Neural cell (in vitro differentiated cells): Measurements from ENCODE around the gene KXD1. TPM values are rescaled to one million over a fixed set of nuclear protein-coding genes. Genes with fewer than 3 reads are reported as not detected.
A peak's percentile ranks its signal among the peaks of the same experiment; 100 is the strongest.

Experiments
- H2AFZ ChIP-seq: fragments of 200-600, 300-800 bp; sonication (generic), shearing (Covaris generic); 2 replicates; pipeline ENCODE4 v1.6.0; 2014; ENCODE audit warnings: low read depth, mild to moderate bottlenecking, antibody characterized with exemption, low read length, moderate library complexity
- H3F3A ChIP-seq: fragments of 200-600 bp; shearing (Covaris generic); 2 replicates; pipeline ENCODE4 v1.6.1; 2016; ENCODE audit warnings: mild to moderate bottlenecking, moderate library complexity, mixed read lengths, antibody characterized with exemption, low read length; ENCODE audit not compliant: insufficient read depth, poor library complexity, severe bottlenecking
- H3K27ac ChIP-seq: fragments of 200-600, 300-800 bp; sonication (generic), shearing (Covaris generic); 2 replicates; pipeline ENCODE4 v1.5.1; 2014; ENCODE audit warnings: mild to moderate bottlenecking, low read length, moderate library complexity
- H3K27me3 ChIP-seq: fragments of 300-800, 200-600 bp; sonication (generic), shearing (Covaris generic); 2 replicates; pipeline ENCODE4 v1.6.0; 2014; ENCODE audit warnings: mild to moderate bottlenecking, low read depth, low read length, moderate library complexity; ENCODE audit not compliant: insufficient read depth
- H3K36me3 ChIP-seq: fragments of 300-800, 200-600 bp; sonication (generic), shearing (Covaris generic); 2 replicates; pipeline ENCODE4 v1.5.1; 2014; ENCODE audit warnings: mild to moderate bottlenecking, antibody characterized with exemption, low read length, moderate library complexity; ENCODE audit not compliant: insufficient read depth
- H3K4me2 ChIP-seq: fragments of 300-800, 200-600 bp; sonication (generic), shearing (Covaris generic); 2 replicates; pipeline ENCODE4 v1.6.0; 2014; ENCODE audit warnings: mild to moderate bottlenecking, low read length
- H3K4me3 ChIP-seq: fragments of 300-800, 200-600 bp; sonication (generic), shearing (Covaris generic); 2 replicates; pipeline ENCODE4 v1.5.1; 2014; ENCODE audit warnings: mild to moderate bottlenecking, low read length, moderate library complexity
- H3K79me2 ChIP-seq: fragments of 200-600 bp; shearing (Covaris generic); replicated peaks from 2 replicates; pipeline ENCODE4 v1.6.0; 2014; ENCODE audit warnings: mild to moderate bottlenecking, low read length, moderate library complexity; ENCODE audit not compliant: insufficient read depth
- H3K9ac ChIP-seq: fragments of 300-800, 200-600 bp; sonication (generic), shearing (Covaris generic); 2 replicates; pipeline ENCODE4 v1.6.1; 2016; ENCODE audit warnings: mild to moderate bottlenecking, low read length, mixed read lengths
- H3K9me2 ChIP-seq: fragments of 200-600 bp; shearing (Covaris generic); 2 replicates; pipeline ENCODE4 v1.6.1; 2016; ENCODE audit warnings: mild to moderate bottlenecking, low read length, mixed read lengths; ENCODE audit not compliant: insufficient read depth
- H3K9me3 ChIP-seq: fragments of 200-600, 300-800 bp; sonication (generic), shearing (Covaris generic); 2 replicates; pipeline ENCODE4 v1.6.1; 2016; ENCODE audit warnings: mild to moderate bottlenecking, mixed run types, low read length, moderate library complexity, mixed read lengths
- H4K20me1 ChIP-seq: fragments of 200-600 bp; shearing (Covaris generic); 2 replicates; pipeline ENCODE4 v1.6.1; 2016; ENCODE audit warnings: mild to moderate bottlenecking, mixed run types; ENCODE audit not compliant: insufficient read depth
- EP300 ChIP-seq: fragments of 450-650 bp; conservative IDR thresholded peaks from 2 replicates; pipeline ENCODE4 v1.6.1; 2014; ENCODE audit warnings: antibody characterized with exemption, mild to moderate bottlenecking, moderate library complexity; ENCODE audit not compliant: poor library complexity, severe bottlenecking
- EZH2 ChIP-seq: fragments of 200-600, 300-800 bp; shearing (Covaris generic), sonication (generic); IDR thresholded peaks from 2 replicates; pipeline ENCODE4 v1.6.1; 2014; ENCODE audit warnings: antibody characterized with exemption, low read length, borderline replicate concordance, mild to moderate bottlenecking; ENCODE audit not compliant: insufficient read depth, poor library complexity, severe bottlenecking
- MXI1 ChIP-seq: fragments of 450-650 bp; conservative IDR thresholded peaks from 2 replicates; pipeline ENCODE4 v1.6.1; 2014; ENCODE audit warnings: antibody characterized with exemption, mild to moderate bottlenecking; ENCODE audit not compliant: poor library complexity, severe bottlenecking
- POLR2AphosphoS5 ChIP-seq: IDR thresholded peaks from 2 replicates; pipeline ENCODE4 v1.6.1; 2012
- RAD21 ChIP-seq: fragments of 450-650 bp; conservative IDR thresholded peaks from 2 replicates; pipeline ENCODE4 v1.6.1; 2014; ENCODE audit warnings: antibody characterized with exemption, mild to moderate bottlenecking, moderate library complexity
- SMC3 ChIP-seq: fragments of 450-650 bp; conservative IDR thresholded peaks from 2 replicates; pipeline ENCODE4 v1.6.1; 2014; ENCODE audit warnings: antibody characterized with exemption, mild to moderate bottlenecking, moderate library complexity; ENCODE audit not compliant: poor library complexity
- TAF1 ChIP-seq: IDR thresholded peaks from 2 replicates; pipeline ENCODE4 v1.6.1; 2012; ENCODE audit warnings: low read depth
- polyA plus RNA-seq: library from polyadenylated mRNA; depleted of rRNA; stranded (reverse); fragments of >200 nt; gene quantifications from 2 replicates; pipeline ENCODE4 v1.2.3, GENCODE V29; 2014
- TF ChIP-seq, protein P1 (sequence below): fragments of 450-650 bp; IDR thresholded peaks from 2 replicates; pipeline ENCODE4 v1.5.1; 2014; ENCODE audit warnings: antibody characterized with exemption, mild to moderate bottlenecking, moderate library complexity; ENCODE audit not compliant: poor library complexity, severe bottlenecking
- TF ChIP-seq, protein P2 (sequence below): IDR thresholded peaks from 2 replicates; pipeline ENCODE4 v1.6.1; 2012; ENCODE audit warnings: borderline replicate concordance

Gene KXD1
- polyA plus RNA-seq, 1 donor from 2014 or later, result 55.8 TPM

DNA sequence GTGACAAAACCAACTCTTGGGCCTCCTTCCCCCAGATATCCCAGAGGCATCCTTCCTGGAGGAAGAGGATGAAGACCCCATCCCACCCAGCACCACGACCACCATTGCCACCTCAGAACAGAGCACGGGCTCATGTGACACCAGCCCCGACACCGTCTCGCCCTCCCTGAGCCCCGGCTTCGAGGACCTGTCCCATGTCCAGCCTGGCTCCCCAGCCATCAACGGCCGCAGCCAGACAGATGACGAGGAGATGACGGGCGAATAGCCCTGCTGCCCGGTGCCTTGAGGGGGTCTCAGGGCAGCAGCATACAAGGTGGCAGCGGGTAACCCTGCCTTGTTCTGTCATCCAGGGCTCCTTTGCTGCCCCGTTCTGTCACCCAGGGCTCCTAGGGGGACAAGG, 10.7 kb downstream of the KXD1 start:
- no peak overlapping the region for H3K9ac ChIP-seq
- H3K4me3 ChIP-seq, result no peak overlapping the region
- no peak overlapping the region for H3K4me2 ChIP-seq
- no peaks in the 10 kb centered on the region for H3K36me3 ChIP-seq
- H3K9me2 ChIP-seq, result no peaks in the 10 kb centered on the region
- no peaks in the 10 kb centered on the region for H3F3A ChIP-seq
- H3K79me2 ChIP-seq, result peaks cover 13% of the 10 kb centered on the region
- no peaks in the 10 kb centered on the region for H3K27me3 ChIP-seq
- H3K27ac ChIP-seq, result no peak overlapping the region
- H3K9me3 ChIP-seq, result no peaks in the 10 kb centered on the region
- no peak overlapping the region for H2AFZ ChIP-seq
- H4K20me1 ChIP-seq, result no peaks in the 10 kb centered on the region
- TF ChIP-seq POLR2AphosphoS5 (no peak), EZH2 (no peak), MXI1 (no peak), EP300 (no peak), RAD21 (no peak)
- TF ChIP-seq, protein P1, sequence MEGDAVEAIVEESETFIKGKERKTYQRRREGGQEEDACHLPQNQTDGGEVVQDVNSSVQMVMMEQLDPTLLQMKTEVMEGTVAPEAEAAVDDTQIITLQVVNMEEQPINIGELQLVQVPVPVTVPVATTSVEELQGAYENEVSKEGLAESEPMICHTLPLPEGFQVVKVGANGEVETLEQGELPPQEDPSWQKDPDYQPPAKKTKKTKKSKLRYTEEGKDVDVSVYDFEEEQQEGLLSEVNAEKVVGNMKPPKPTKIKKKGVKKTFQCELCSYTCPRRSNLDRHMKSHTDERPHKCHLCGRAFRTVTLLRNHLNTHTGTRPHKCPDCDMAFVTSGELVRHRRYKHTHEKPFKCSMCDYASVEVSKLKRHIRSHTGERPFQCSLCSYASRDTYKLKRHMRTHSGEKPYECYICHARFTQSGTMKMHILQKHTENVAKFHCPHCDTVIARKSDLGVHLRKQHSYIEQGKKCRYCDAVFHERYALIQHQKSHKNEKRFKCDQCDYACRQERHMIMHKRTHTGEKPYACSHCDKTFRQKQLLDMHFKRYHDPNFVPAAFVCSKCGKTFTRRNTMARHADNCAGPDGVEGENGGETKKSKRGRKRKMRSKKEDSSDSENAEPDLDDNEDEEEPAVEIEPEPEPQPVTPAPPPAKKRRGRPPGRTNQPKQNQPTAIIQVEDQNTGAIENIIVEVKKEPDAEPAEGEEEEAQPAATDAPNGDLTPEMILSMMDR, result no peak
- TF ChIP-seq, protein P2, sequence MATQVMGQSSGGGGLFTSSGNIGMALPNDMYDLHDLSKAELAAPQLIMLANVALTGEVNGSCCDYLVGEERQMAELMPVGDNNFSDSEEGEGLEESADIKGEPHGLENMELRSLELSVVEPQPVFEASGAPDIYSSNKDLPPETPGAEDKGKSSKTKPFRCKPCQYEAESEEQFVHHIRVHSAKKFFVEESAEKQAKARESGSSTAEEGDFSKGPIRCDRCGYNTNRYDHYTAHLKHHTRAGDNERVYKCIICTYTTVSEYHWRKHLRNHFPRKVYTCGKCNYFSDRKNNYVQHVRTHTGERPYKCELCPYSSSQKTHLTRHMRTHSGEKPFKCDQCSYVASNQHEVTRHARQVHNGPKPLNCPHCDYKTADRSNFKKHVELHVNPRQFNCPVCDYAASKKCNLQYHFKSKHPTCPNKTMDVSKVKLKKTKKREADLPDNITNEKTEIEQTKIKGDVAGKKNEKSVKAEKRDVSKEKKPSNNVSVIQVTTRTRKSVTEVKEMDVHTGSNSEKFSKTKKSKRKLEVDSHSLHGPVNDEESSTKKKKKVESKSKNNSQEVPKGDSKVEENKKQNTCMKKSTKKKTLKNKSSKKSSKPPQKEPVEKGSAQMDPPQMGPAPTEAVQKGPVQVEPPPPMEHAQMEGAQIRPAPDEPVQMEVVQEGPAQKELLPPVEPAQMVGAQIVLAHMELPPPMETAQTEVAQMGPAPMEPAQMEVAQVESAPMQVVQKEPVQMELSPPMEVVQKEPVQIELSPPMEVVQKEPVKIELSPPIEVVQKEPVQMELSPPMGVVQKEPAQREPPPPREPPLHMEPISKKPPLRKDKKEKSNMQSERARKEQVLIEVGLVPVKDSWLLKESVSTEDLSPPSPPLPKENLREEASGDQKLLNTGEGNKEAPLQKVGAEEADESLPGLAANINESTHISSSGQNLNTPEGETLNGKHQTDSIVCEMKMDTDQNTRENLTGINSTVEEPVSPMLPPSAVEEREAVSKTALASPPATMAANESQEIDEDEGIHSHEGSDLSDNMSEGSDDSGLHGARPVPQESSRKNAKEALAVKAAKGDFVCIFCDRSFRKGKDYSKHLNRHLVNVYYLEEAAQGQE, result no peak

DNA sequence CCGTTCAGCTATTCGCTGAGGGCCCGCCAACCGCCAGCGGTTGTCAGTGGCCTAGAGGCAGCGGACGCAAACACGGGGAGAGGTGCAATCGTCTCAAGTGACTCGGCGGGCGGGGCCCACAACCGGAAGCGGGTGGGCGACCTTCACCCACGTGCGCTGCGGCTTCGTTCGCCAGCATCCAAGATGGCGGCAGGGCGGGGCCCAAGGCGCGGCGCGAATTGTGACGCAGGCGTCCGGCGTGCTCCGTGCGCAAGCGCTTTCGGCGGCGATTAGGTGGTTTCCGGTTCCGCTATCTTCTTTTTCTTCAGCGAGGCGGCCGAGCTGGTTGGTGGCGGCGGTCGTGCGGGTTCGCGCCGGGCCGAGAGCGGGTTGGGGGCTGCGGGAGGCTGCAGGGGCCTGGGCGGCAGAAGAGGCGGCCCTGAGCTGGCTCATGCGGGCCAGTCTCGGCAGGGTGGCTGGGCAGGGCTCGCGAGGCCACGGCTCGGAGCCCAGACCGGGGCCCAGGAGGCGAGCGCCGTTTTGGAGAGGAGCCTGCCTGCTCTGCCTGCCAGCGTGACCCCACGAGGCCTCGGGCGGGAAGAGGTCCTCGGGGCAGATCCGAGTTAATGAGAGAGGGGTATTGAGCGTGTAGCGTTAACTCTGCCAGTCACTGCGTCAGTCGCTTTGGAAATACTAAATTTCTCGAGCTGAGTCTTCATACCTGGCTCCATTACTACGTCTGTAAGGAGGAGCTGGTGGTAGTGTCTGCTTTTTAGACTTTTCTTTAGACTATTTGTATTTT, 14.1 kb downstream of the KXD1 start, which contains the start of gene UBA52:
Gene UBA52, plus strand, starts transcription at position 294 of the 781 bp plus-strand sequence. CDS start 1,444 bp downstream, outside the sequence.
- no peaks in the 10 kb centered on the region for H3F3A ChIP-seq
- H3K79me2 ChIP-seq, result peaks cover 13% of the 10 kb centered on the region
- no peaks in the 10 kb centered on the region for H3K36me3 ChIP-seq
- H3K9ac ChIP-seq, result peak within 1 kb of the TSS; percentile 82
- peak within 1 kb of the TSS; percentile 53 for H2AFZ ChIP-seq
- H4K20me1 ChIP-seq, result no peaks in the 10 kb centered on the region
- H3K27me3 ChIP-seq, result no peaks in the 10 kb centered on the region
- TF ChIP-seq EZH2 (no peak), RAD21 (peak; percentile 46), MXI1 (peak; percentile 99), SMC3 (peak; percentile 58), TAF1 (no peak), POLR2AphosphoS5 (peak; percentile 91), EP300 (peak; percentile 53)
- TF ChIP-seq, protein P1, result no peak
- TF ChIP-seq, protein P2, result peak; percentile 64
- H3K4me2 ChIP-seq, result peak within 1 kb of the TSS; percentile 95
- H3K9me3 ChIP-seq, result no peaks in the 10 kb centered on the region
- H3K4me3 ChIP-seq, result peak within 1 kb of the TSS; percentile 89
- H3K27ac ChIP-seq, result peak within 1 kb of the TSS; percentile 69
- no peaks in the 10 kb centered on the region for H3K9me2 ChIP-seq
